Measurements from ENCODE around the gene SPCS2. TPM values are rescaled to one million over a fixed set of nuclear protein-coding genes. Genes with fewer than 3 reads are reported as not detected.
"Not testable (repeated sequence)": the region's sequence is repeated elsewhere in the genome, so short reads cannot be mapped to it uniquely, and the experiment has no call there.

SPCS2 gene
- total RNA-seq, 1 donor from 2014 or later = 167 TPM

DNA sequence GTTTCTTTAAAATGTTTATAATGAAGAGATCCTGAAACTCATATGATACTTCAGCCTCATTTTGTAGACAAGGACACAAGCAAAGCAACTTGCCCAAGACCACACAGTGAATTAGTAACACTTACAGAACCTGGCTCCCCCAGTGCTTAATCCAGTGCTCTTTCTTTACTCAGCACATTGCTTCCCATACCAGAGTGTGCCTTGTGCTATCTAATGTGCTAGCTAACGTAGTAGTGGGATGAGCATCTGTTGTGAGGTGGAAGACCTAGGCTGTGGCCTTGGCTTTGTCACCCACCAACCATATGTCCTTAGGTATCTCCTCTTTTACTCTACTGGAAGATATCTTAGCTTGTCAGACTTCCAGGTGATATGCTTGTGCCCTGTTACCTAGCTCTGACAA is 5.1 kb downstream of the SPCS2 start:
- no peaks in the 10 kb centered on the region for H3K27me3 Mint-ChIP-seq (ENCODE audit: insufficient read depth)
- no peaks in the 10 kb centered on the region for H3K9me3 Mint-ChIP-seq
- no peak overlapping the region for H3K27ac Mint-ChIP-seq
- no peak overlapping the region for H3K4me3 Mint-ChIP-seq
- intact Hi-C loops (cut with micrococcal nuclease) = no loop called here
- H3K4me1 Mint-ChIP-seq (ENCODE audit: low read depth) = peaks cover 67% of the 10 kb centered on the region
- H3K36me3 Mint-ChIP-seq (ENCODE audit: low read depth) = peaks cover 47% of the 10 kb centered on the region
- DNase-seq (ENCODE audit: low spot score) = no peak

DNA sequence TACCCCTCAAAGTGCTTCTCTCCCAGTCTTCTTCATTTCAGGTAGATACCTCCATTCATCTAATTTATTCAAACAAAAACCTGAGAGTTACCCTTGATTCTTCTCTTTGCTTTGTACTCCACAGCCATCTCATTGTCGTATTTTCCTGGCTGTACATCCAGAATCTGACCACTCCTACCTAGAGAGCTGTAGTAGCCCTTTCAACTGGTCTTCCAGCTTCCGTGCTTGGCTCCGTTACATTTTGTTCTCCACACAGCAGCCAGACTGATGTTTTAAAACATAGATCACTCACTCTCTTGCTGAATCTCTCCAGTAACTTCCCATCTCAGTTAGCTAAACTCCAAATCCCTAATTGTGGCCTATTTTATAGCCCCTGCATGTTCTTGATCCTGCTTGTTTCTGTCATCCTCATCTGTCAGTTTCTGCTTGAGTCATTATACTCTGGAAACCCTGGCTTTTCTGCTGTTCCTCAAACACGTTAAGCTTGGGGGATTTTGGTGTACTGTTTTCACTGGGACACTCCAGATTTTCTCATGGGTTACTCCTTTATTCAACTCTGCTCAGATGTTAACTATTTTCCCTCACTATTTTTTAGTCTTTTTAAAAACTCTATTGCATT is 7.4 kb downstream of the SPCS2 start:
- Mint-ChIP-seq H3K4me3 (no peak overlapping the region), H3K9me3 (no peaks in the 10 kb centered on the region), H3K4me1 (ENCODE audit: low read depth) (peaks cover 66% of the 10 kb centered on the region), H3K27me3 (ENCODE audit: insufficient read depth) (no peaks in the 10 kb centered on the region), H3K27ac (no peak overlapping the region), H3K36me3 (ENCODE audit: low read depth) (peaks cover 40% of the 10 kb centered on the region)
- no peak for DNase-seq (ENCODE audit: low spot score)
- intact Hi-C loops (cut with micrococcal nuclease) = no loop called here

DNA sequence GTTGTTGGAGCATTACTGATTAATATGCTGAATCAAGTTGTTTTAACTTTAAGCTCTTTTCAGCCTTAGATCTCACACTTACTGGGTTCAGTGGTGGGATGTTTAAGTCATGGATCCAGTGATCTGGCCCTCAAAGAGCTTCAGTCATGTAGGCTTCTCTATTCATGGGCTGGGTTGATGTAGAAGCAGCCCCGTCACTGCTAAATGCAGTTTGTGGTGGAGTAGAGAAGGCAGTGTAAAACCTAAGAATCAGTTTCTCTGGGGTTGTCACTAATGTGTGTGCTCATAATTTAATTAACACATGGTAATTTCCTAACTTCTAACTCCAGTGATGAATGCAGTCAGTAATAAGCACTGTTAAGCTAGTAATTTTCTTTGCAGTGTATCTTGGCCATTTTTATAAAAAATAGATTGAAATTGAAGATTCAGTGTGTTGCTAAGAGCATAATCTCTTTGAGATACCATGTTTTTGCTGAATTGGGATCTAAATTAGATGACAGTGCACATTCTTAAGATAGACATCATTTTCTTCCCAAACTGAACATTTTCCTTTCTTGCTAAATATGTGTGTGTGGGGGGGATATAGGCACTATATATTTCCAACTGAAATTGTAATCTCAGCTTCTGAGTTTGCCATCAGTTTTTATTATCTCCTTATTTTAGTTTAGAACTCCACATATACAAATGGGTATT is 9.0 kb downstream of the SPCS2 start:
- Mint-ChIP-seq H3K27ac (no peak overlapping the region), H3K9me3 (no peaks in the 10 kb centered on the region), H3K4me1 (ENCODE audit: low read depth) (peaks cover 55% of the 10 kb centered on the region), H3K4me3 (no peak overlapping the region), H3K27me3 (ENCODE audit: insufficient read depth) (no peaks in the 10 kb centered on the region), H3K36me3 (ENCODE audit: low read depth) (peaks cover 43% of the 10 kb centered on the region)
- no peak for DNase-seq (ENCODE audit: low spot score)
- intact Hi-C loops (cut with micrococcal nuclease) = no loop called here

DNA sequence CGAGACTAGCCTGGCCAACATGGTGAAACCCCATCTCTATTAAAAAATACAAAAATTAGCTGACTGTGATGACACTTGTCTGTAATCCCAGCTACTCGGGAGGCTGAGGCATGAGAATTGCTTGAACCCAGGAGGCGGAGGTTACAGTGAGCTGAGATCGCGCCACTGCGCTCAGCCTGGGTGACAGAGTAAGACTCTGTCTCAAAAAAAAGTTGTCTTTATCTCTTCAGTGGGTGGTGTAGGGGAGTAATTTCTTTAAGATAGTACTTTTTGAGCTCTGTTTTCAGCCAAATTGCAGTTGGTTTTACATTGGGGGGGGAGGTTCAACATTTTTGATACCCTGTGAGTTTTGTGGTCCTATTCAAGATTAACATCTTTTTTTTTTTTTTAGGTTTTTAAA is 11.1 kb downstream of the SPCS2 start:
- H3K27me3 Mint-ChIP-seq (ENCODE audit: insufficient read depth); intact Hi-C loops (cut with micrococcal nuclease); H3K9me3 Mint-ChIP-seq; H3K27ac Mint-ChIP-seq; DNase-seq (ENCODE audit: low spot score); H3K4me3 Mint-ChIP-seq: not testable (repeated sequence)
- Mint-ChIP-seq H3K36me3 (ENCODE audit: low read depth) (peaks cover 33% of the 10 kb centered on the region), H3K4me1 (ENCODE audit: low read depth) (peaks cover 47% of the 10 kb centered on the region)

DNA sequence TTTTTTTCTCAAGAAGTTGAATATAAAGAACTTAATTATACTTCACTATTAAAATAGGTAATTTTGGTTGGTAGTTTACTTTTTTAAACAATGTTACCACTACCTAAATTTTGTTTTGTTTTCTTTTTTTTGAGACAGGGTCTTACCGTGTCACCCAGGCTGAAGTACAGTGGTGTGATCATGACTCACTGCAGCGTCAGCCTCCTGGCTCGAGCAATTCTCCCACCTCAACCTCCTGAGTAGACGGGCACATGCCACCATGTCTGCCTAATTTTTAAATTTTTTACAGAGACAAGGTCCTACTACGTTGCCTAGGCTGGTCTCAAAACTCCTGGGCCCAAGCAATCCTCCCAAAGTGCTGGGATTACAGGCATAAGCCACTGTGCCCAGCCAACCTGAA is 17.6 kb downstream of the SPCS2 start:
- Mint-ChIP-seq H3K4me1 (ENCODE audit: low read depth) (peaks cover 4% of the 10 kb centered on the region), H3K27ac (no peak overlapping the region), H3K4me3 (no peak overlapping the region), H3K9me3 (no peaks in the 10 kb centered on the region), H3K36me3 (ENCODE audit: low read depth) (peaks cover 35% of the 10 kb centered on the region), H3K27me3 (ENCODE audit: insufficient read depth) (no peaks in the 10 kb centered on the region)
- intact Hi-C loops (cut with micrococcal nuclease) = no loop called here
- DNase-seq (ENCODE audit: low spot score) = no peak

DNA sequence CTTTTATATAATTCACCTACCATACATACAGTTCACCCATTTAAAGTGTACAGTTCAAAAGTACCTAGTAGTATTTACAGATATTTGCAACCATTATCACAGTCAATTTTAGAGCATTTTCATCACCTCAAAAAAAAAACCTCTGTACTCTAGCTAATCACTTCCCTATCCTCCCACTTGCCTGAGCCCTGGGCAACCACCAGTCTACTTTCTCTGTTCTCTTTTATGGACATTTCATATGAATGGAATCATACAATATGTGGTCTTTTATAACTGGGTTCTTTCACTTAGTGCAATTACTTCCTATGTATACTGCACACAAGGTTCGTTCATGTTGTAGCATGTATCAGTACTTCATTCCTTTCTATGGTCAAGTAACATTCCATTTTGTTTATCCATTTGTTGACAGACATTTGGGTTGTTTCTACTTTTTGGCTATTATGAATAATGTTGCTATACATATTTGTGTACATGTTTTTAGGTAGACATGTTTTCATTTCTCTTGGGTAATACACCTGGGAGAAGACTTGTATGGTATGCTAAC is 21.9 kb downstream of the SPCS2 start:
- H3K27ac Mint-ChIP-seq = peak overlapping the region; percentile 18
- H3K4me1 Mint-ChIP-seq (ENCODE audit: low read depth) = peaks cover 9% of the 10 kb centered on the region
- peaks cover 53% of the 10 kb centered on the region for H3K36me3 Mint-ChIP-seq (ENCODE audit: low read depth)
- no peak for DNase-seq (ENCODE audit: low spot score)
- intact Hi-C loops (cut with micrococcal nuclease) = loop anchor here (2.0 kb wide), 1 partner anchor 22 kb away; the partner anchor contains the start of genes SPCS2 and XRRA1
- no peaks in the 10 kb centered on the region for H3K27me3 Mint-ChIP-seq (ENCODE audit: insufficient read depth)
- H3K4me3 Mint-ChIP-seq = no peak overlapping the region
- H3K9me3 Mint-ChIP-seq = no peaks in the 10 kb centered on the region

DNA sequence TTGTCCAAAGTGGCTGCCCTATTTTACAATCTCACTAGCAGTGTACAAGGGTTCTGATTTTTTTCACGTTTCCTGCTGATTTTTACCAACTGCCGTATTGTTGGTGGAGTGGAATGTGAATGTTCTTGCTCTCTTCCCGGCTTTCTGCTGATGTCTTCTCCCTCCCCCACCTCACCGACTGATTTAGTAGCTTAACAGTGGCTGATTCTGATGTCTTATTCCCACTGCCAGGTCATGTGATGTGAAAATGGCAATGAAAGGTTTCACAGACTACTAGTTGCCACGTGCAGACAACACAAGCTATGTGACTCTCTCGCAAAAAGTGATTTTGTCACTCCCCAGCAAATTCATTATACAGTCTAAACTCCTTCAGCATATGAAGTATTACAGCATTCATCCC is 22.4 kb downstream of the SPCS2 start:
- Mint-ChIP-seq H3K27ac (no peak overlapping the region), H3K36me3 (ENCODE audit: low read depth) (peaks cover 57% of the 10 kb centered on the region), H3K4me3 (no peak overlapping the region), H3K4me1 (ENCODE audit: low read depth) (peaks cover 9% of the 10 kb centered on the region), H3K27me3 (ENCODE audit: insufficient read depth) (no peaks in the 10 kb centered on the region), H3K9me3 (no peaks in the 10 kb centered on the region)
- no peak for DNase-seq (ENCODE audit: low spot score)
- intact Hi-C loops (cut with micrococcal nuclease) = loop anchor here (2.0 kb wide), 1 partner anchor 23 kb away; the partner anchor contains the start of genes SPCS2 and XRRA1

DNA sequence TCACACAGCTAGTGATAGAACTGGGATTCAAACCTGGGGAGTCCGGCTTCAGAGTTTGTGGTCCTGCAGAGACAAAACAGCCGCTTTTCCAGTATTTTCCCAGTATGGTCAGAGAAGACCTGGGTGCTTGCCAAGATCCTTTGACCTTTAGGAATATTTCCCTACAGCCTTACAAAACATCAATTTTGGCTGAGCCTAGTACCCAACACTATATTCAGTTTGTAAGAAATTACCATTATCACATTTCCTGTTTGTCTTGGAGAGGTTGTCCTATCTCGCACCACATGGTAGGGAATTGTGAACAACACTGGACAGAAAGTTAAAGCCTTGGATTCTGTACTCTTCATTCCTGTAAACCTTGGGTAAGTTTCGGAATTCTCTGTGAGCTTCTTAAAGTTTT is 29.0 kb downstream of the SPCS2 start:
- no peaks in the 10 kb centered on the region for H3K9me3 Mint-ChIP-seq
- H3K4me3 Mint-ChIP-seq = no peak overlapping the region
- no peaks in the 10 kb centered on the region for H3K27me3 Mint-ChIP-seq (ENCODE audit: insufficient read depth)
- peaks cover 57% of the 10 kb centered on the region for H3K36me3 Mint-ChIP-seq (ENCODE audit: low read depth)
- intact Hi-C loops (cut with micrococcal nuclease) = no loop called here
- no peak overlapping the region for H3K27ac Mint-ChIP-seq
- H3K4me1 Mint-ChIP-seq (ENCODE audit: low read depth) = peaks cover 6% of the 10 kb centered on the region
- DNase-seq (ENCODE audit: low spot score) = no peak

DNA sequence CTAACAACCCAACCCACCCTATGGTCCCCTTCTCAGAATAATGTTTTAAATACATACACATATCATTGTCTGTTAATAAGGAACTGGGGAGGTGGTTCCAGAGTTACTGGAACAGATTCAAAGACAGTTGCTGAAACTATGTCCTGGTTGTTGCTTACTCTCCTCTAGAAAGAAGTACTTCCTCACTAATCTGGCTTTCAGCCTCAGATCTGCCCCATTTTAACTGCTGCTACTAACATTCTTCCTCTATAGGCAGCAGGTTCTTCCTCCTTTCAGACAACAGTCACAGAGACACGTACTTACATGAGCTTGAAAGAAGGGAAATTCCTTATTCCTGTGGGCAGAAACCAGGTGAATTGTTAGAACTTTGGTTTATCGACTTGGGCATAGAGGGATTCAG is 31.6 kb downstream of the SPCS2 start:
- no peaks in the 10 kb centered on the region for H3K9me3 Mint-ChIP-seq
- intact Hi-C loops (cut with micrococcal nuclease) = no loop called here

DNA sequence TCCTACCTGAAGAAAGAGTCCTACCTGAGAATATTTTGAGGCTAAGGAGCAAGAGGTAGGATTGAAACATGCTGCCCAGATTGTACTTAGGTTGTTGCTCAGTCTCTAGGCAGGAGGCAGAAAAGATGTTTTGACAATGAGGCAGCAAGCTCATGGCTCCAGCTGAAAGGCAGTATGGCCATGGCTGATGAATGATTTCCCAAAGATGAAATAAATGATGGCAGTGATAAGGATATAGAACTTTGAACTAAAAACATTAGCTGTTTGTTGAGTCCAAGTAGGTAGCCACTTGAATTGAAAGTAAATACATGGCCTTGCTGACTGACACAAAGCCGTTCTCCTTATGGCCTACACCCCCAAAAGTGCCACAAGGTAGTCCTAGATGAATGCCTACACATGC is 32.8 kb downstream of the SPCS2 start:
- Mint-ChIP-seq H3K9me3 (no peaks in the 10 kb centered on the region), H3K27me3 (ENCODE audit: insufficient read depth) (no peaks in the 10 kb centered on the region), H3K27ac (no peak overlapping the region), H3K36me3 (ENCODE audit: low read depth) (peaks cover 24% of the 10 kb centered on the region), H3K4me3 (no peak overlapping the region), H3K4me1 (ENCODE audit: low read depth) (no peaks in the 10 kb centered on the region)
- DNase-seq (ENCODE audit: low spot score) = no peak
- intact Hi-C loops (cut with micrococcal nuclease) = no loop called here

More for the DNA sequence above, 31.6 kb downstream of the SPCS2 start:
- Mint-ChIP-seq H3K27me3 (ENCODE audit: insufficient read depth) (no peaks in the 10 kb centered on the region), H3K4me3 (no peak overlapping the region), H3K36me3 (ENCODE audit: low read depth) (peaks cover 34% of the 10 kb centered on the region), H3K4me1 (ENCODE audit: low read depth) (no peaks in the 10 kb centered on the region), H3K27ac (no peak overlapping the region)
- no peak for DNase-seq (ENCODE audit: low spot score)

DNA sequence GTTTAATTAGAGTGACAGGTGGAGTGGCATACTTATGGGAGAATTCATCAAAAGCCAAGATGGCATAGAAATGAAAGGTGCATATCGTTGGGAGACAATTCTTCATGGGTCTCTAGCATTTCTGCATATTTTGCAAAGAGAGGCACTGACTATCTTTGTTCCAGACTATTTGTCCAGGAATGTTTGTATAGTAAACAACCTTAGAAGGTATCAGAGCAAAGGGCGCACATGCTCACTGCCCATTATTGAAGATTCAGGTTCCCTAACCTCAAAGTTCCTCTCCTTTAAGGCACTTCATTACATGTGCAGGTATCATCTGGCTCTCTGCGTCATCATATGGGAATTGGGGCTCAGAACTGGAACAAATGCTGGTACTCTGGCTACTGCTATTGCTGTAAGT is 35.0 kb downstream of the SPCS2 start:
- H3K9me3 Mint-ChIP-seq = no peaks in the 10 kb centered on the region
- no peak for DNase-seq (ENCODE audit: low spot score)
- H3K27ac Mint-ChIP-seq = no peak overlapping the region
- H3K4me1 Mint-ChIP-seq (ENCODE audit: low read depth) = no peaks in the 10 kb centered on the region
- peaks cover 17% of the 10 kb centered on the region for H3K36me3 Mint-ChIP-seq (ENCODE audit: low read depth)
- no peaks in the 10 kb centered on the region for H3K27me3 Mint-ChIP-seq (ENCODE audit: insufficient read depth)
- intact Hi-C loops (cut with micrococcal nuclease) = no loop called here
- H3K4me3 Mint-ChIP-seq = no peak overlapping the region

DNA sequence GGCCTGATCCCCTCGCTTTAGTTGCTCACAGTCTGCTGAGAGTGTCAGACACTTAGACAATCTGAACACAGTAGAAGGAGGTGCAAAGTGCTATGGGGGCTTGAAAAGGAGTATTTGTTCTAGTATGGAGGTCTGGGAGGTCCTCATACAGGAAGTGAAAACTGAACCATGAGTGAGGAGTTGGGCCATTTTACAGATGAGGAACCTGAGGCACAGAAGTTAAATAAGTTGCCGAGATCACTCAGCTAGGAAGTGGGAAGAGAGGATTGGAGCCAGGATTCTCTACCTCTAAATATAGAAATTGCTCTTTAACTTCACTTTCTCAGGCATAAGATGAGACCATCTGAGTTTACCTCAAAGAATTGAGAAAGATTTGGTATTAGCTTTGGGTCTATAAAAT is 35.7 kb downstream of the SPCS2 start:
- Mint-ChIP-seq H3K4me3 (no peak overlapping the region), H3K27ac (no peak overlapping the region), H3K27me3 (ENCODE audit: insufficient read depth) (no peaks in the 10 kb centered on the region), H3K9me3 (no peaks in the 10 kb centered on the region), H3K4me1 (ENCODE audit: low read depth) (peaks cover 6% of the 10 kb centered on the region), H3K36me3 (ENCODE audit: low read depth) (peaks cover 14% of the 10 kb centered on the region)
- intact Hi-C loops (cut with micrococcal nuclease) = no loop called here
- no peak for DNase-seq (ENCODE audit: low spot score)

DNA sequence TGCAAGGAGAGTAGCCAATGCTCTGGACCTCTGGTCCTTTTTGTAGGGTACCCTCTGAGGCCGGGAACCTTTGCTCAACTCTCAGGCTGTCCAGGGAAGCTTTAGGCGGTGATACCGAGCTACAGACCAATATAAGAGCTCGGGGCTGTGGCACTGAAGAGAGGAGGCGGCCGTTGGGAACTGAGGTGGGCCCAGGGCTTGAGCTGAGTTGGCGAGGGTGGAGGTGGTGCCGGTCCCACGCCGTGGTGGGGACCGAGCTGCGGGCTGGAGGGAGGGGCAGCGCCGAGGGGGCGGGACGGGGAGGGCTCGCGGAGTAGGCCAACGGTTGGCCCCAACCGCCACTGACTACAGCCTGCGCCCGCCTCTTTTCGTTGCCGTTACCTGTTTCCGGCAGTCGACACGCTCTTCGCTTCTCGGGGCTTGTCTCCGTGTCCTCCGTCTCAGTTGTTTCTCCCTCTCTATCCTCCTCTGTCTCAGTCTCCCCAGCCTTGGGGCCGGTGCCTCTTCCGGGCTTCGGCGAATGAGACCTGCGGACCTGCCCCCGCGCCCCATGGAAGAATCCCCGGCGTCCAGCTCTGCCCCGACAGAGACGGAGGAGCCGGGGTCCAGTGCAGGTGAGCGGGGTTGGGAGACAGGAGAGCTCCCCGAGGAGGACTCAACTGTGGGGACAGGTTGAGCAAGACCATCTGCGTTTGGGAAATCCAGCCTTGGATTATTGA is 39.6 kb downstream of the SPCS2 start, which contains the start of gene NEU3:
NEU3 (plus strand) TSS at position 393 of the 719 bp plus-strand sequence; CDS start at position 521, 128 bp downstream.
- Mint-ChIP-seq H3K4me1 (ENCODE audit: low read depth) (peaks cover 30% of the 10 kb centered on the region), H3K27me3 (ENCODE audit: insufficient read depth) (no peaks in the 10 kb centered on the region), H3K36me3 (ENCODE audit: low read depth) (peaks cover 5% of the 10 kb centered on the region), H3K4me3 (peak within 1 kb of the TSS; percentile 94), H3K27ac (peak within 1 kb of the TSS; percentile 81), H3K9me3 (no peaks in the 10 kb centered on the region)
- DNase-seq (ENCODE audit: low spot score) = peak; percentile 79
- intact Hi-C loops (cut with micrococcal nuclease) = loop anchor here (1.0 to 2.0 kb wide), 4 partner anchors 39 to 412 kb away; partner anchors contain the start of genes POLD3, SPCS2 and XRRA1

All from activated T-helper 1 cell treated with anti-CD3 and anti-CD28 coated beads, Interleukin-12 subunit alpha, Interleukin-12 subunit beta, Interleukin-2, Interleukin-4 antibody, amounts not matched to agents 30 ng/mL and 10 ng/mL and 1 ng/mL, durations not matched to agents 14 hours and 24 hours and 36 hours (primary cell).